PC-3 (cell line): ENCODE results near the gene NOXA1. TPM values are rescaled to one million over a fixed set of nuclear protein-coding genes. Genes with fewer than 3 reads are reported as not detected.

ENCODE experiments used
- ATAC-seq: fragments of 200-7000 bp; cut with Tn5 transposase; 2 replicates; pipeline ENCODE4 v1.9.1; 2020; ENCODE audit warnings: mild to moderate bottlenecking, moderate library complexity
- BruUV-seq: library from RNA; stranded (reverse); fragments of 400-500 nt; replicated peaks from 2 replicates; lab custom pipeline; 2021; lab: Mats Ljungman, UMichigan
- CTCF ChIA-PET: fragments of 300-600 bp; sonication (Branson Sonifier 250); formaldehyde crosslinking; loops from one replicate; lab custom pipeline; 2022; ENCODE audit warnings: antibody characterized with exemption; lab: Charles Lee
- POLR2A ChIA-PET: fragments of 300-600 bp; sonication (Branson Sonifier 250); formaldehyde crosslinking; loops from one replicate; lab custom pipeline; 2022; ENCODE audit warnings: antibody characterized with exemption; ENCODE audit not compliant: unreplicated experiment; lab: Charles Lee
- DNase-seq: peaks from one replicate; pipeline ENCODE4 v3.0.0-alpha.2; 2015
- H2AFZ ChIP-seq: fragments of 300-600 bp; sonication (generic); 2 replicates; pipeline ENCODE4 v1.6.0; 2016; ENCODE audit warnings: antibody characterized with exemption, low read length
- H3F3A ChIP-seq: fragments of 300-600 bp; sonication (generic); one replicate; pipeline ENCODE4 v1.6.0; 2017; ENCODE audit warnings: antibody characterized with exemption, low read length, control low read depth, mild to moderate bottlenecking; ENCODE audit not compliant: unreplicated experiment
- H3K27ac ChIP-seq: fragments of 300-600 bp; sonication (generic); 2 replicates; pipeline ENCODE4 v1.5.1; 2016; ENCODE audit warnings: mild to moderate bottlenecking, low read length
- H3K27me3 ChIP-seq: fragments of 300-600 bp; sonication (generic); 2 replicates; pipeline ENCODE4 v1.6.1; 2016; ENCODE audit warnings: low read length, mixed read lengths
- H3K36me3 ChIP-seq: fragments of 300-600 bp; sonication (generic); 2 replicates; pipeline ENCODE4 v1.6.1; 2016; ENCODE audit warnings: low read depth, mixed run types, low read length, mixed read lengths
- H3K4me1 ChIP-seq: fragments of 300-600 bp; sonication (generic); 2 replicates; pipeline ENCODE4 v1.5.1; 2016; ENCODE audit warnings: low read length; ENCODE audit not compliant: insufficient read depth
- H3K4me2 ChIP-seq: fragments of 300-600 bp; sonication (generic); 2 replicates; pipeline ENCODE4 v1.6.0; 2016; ENCODE audit warnings: low read length
- H3K4me3 ChIP-seq: fragments of 300-600 bp; sonication (generic); 2 replicates; pipeline ENCODE4 v1.5.1; 2016; ENCODE audit warnings: mild to moderate bottlenecking, low read length, mixed read lengths
- H3K79me2 ChIP-seq: fragments of 300-600 bp; sonication (generic); 2 replicates; pipeline ENCODE4 v1.6.1; 2017; ENCODE audit warnings: low read length, mixed read lengths
- H3K9ac ChIP-seq: fragments of 300-600 bp; sonication (generic); 2 replicates; pipeline ENCODE4 v1.6.0; 2016; ENCODE audit warnings: mild to moderate bottlenecking, low read length
- H3K9me2 ChIP-seq: fragments of 300-600 bp; sonication (generic); replicated peaks from 2 replicates; pipeline ENCODE4 v1.6.1; 2016; ENCODE audit warnings: mixed run types, low read length, mixed read lengths
- H3K9me3 ChIP-seq: fragments of 300-600 bp; sonication (generic); 2 replicates; pipeline ENCODE4 v1.6.1; 2016; ENCODE audit warnings: low read length, mixed read lengths
- H4K20me1 ChIP-seq: fragments of 300-600 bp; sonication (generic); 2 replicates; pipeline ENCODE4 v1.6.1; 2016; ENCODE audit warnings: low read length, mixed read lengths
- EZH2 ChIP-seq: fragments of 300-600 bp; sonication (generic); IDR thresholded peaks from one replicate; pipeline ENCODE4 v1.6.1; 2017; ENCODE audit warnings: antibody characterized with exemption, mild to moderate bottlenecking, low read length; ENCODE audit not compliant: unreplicated experiment
- EZH2phosphoT487 ChIP-seq: fragments of 300-600 bp; sonication (generic); IDR thresholded peaks from 2 replicates; pipeline ENCODE4 v1.6.1; 2018; ENCODE audit warnings: mild to moderate bottlenecking, antibody characterized with exemption, low read length, borderline replicate concordance
- intact Hi-C: fragments of 100-400 bp; cut with micrococcal nuclease; formaldehyde crosslinking; loops from 2 replicates; pipeline ENCODE4 v1.9.0; 2023
- total RNA-seq: library from RNA; depleted of rRNA; stranded (reverse); fragments of >200 nt; gene quantifications from 2 replicates; pipeline ENCODE4 v1.2.3, GENCODE V29; 2014
- TF ChIP-seq, protein P1 (sequence below): fragments of 300-600 bp; sonication (generic); conservative IDR thresholded peaks from 2 replicates; pipeline ENCODE4 v1.5.1; 2017; ENCODE audit warnings: antibody characterized with exemption, low read depth, mild to moderate bottlenecking, low read length

The NOXA1 gene
- total RNA-seq, 1 experiment from 2014 or later = 0.51 TPM

DNA sequence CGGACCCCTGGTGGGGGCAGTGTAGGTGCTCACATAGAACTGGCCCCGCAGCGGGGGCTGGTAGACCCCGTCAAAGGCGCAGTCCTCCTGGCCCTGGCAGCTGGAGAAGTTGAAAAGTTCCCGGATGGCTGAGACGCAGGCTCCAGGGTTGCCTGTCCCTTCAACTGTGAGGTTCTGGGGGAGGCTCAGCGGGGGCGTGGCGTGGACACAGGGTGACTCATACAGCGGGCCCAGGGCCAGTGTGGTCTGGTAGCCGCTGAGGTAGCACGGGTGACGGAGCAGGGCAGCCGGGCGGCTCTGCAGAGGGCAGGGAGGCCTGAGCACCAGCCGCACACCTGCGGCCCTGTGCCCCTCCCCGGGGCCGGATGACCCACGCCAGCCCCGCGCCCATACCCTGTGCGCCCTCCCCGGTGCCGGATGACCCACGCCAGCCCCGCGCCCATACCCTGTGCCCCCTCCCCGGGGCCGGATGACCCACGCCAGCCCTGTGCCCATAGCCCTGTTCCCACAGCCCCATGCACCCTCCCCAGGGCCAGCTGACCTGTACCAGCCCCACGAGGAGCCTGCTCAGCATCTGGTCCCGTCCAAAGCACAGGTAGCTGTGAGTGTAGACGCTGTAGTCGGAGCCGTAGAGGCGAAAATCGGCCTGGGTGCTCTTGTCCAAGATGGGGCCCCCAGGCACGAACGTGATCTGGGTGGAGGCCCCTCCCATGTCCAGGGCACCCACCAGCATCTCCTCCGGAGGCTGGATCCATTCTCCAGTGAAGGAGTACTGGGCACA lies 13.0 kb downstream of the NOXA1 start:
- TF ChIP-seq, protein P1, sequence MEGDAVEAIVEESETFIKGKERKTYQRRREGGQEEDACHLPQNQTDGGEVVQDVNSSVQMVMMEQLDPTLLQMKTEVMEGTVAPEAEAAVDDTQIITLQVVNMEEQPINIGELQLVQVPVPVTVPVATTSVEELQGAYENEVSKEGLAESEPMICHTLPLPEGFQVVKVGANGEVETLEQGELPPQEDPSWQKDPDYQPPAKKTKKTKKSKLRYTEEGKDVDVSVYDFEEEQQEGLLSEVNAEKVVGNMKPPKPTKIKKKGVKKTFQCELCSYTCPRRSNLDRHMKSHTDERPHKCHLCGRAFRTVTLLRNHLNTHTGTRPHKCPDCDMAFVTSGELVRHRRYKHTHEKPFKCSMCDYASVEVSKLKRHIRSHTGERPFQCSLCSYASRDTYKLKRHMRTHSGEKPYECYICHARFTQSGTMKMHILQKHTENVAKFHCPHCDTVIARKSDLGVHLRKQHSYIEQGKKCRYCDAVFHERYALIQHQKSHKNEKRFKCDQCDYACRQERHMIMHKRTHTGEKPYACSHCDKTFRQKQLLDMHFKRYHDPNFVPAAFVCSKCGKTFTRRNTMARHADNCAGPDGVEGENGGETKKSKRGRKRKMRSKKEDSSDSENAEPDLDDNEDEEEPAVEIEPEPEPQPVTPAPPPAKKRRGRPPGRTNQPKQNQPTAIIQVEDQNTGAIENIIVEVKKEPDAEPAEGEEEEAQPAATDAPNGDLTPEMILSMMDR = no peak
- TF ChIP-seq EZH2 = no peak
- TF ChIP-seq EZH2phosphoT487 = no peak
- Histone ChIP-seq H2AFZ (peak overlapping the region; percentile 14; the same call in 1 of the 2 replicates), H3K79me2 (no peaks in the 10 kb centered on the region), H3K4me2 (peak overlapping the region; percentile 68), H3K27me3 (no peaks in the 10 kb centered on the region), H3K4me1 (peaks cover 12% of the 10 kb centered on the region), H3F3A (no peaks in the 10 kb centered on the region), H3K27ac (no peak overlapping the region), H3K9me2 (no peaks in the 10 kb centered on the region), H3K9me3 (no peaks in the 10 kb centered on the region), H3K36me3 (no peaks in the 10 kb centered on the region), H3K9ac (peak overlapping the region; percentile 24; the same call in 1 of the 2 replicates), H4K20me1 (no peaks in the 10 kb centered on the region), H3K4me3 (0 out of 2 replicates have a peak overlapping the region, but pooled peaks have one; percentile 23)
- ATAC-seq (peak; percentile 94), DNase-seq (peak; percentile 90)
- no TSS peak for BruUV-seq
- intact Hi-C loops = no loop called here
- ChIA-PET POLR2A (no interaction called here), CTCF (no interaction called here)

DNA sequence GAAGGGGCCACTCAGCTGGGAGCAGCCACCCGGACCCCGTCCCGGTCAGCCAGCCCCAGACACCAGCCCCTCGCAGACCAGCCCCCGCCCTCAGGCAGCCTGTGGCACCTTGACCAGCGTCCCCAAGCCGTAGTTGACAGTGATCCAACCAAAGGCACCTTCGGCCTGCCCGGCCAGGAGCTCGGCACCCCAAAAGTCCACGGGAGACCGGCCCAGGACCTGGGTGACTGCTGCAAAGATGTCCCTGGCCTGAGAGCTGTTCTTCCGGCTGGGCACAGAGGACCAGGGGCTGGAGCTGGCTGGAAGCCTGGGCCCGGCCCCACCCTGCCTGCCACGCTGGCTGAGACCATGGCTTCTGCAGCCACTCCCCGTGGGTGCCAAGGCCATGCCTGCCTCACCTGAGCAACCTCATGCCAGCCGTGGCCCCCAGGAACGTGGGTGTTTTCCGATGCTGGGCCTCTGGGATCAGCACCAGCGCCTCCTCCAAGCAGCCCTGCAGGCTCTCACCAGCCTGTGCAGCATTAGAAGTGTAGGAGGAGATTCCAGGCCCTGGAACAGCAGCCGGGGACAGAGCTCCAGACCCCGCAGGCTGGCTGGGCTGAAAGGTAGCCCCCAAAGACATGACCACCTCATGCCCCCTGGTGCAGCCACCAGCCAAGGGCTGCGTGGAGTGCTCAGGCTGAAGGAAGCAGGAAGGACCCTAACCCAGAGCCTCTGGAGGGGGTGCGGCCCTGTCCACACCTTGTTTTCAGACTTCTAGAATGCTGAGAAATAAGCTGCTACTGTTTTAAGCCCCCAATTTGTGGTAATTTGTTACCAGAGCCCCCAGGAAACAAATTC lies 13.8 kb downstream of the NOXA1 start:
- no peak overlapping the region for H3K27ac ChIP-seq
- ChIA-PET POLR2A (no interaction called here), CTCF (no interaction called here)
- H3K9me2 ChIP-seq = no peaks in the 10 kb centered on the region
- H3K36me3 ChIP-seq = no peaks in the 10 kb centered on the region
- no peak overlapping the region for H3K4me3 ChIP-seq
- no peak overlapping the region for H3K9ac ChIP-seq
- BruUV-seq = no TSS peak
- H3K4me2 ChIP-seq = no peak overlapping the region; the same call in 1 of the 2 replicates
- no peaks in the 10 kb centered on the region for H3F3A ChIP-seq
- TF ChIP-seq, protein P1 = no peak
- TF ChIP-seq EZH2 (no peak), EZH2phosphoT487 (no peak)
- H3K27me3 ChIP-seq = no peaks in the 10 kb centered on the region
- H3K4me1 ChIP-seq = peaks cover 12% of the 10 kb centered on the region
- H2AFZ ChIP-seq = no peak overlapping the region
- no peaks in the 10 kb centered on the region for H3K9me3 ChIP-seq
- intact Hi-C loops = no loop called here
- ATAC-seq = no peak
- DNase-seq = no peak
- H3K79me2 ChIP-seq = no peaks in the 10 kb centered on the region
- no peaks in the 10 kb centered on the region for H4K20me1 ChIP-seq
